Activated T-cell treated with anti-CD3 and anti-CD28 coated beads for 4 hours (primary cell): ENCODE results near the gene CTNND2.
"Not testable (repeated sequence)": the region's sequence is repeated elsewhere in the genome, so short reads cannot be mapped to it uniquely, and the experiment has no call there.

Experiments used
- DNase-seq: peaks from one replicate; pipeline ENCODE4 v3.0.0-alpha.2; 2020

Gene CTNND2

GRCh38 chr5:11869203-11869602 is 35.0 kb downstream of the CTNND2 start:
- DNase-seq, result no peak

GRCh38 chr5:11863911-11864310 is 40.3 kb downstream of the CTNND2 start:
- DNase-seq, result no peak

GRCh38 chr5:11857391-11857790 is 46.9 kb downstream of the CTNND2 start:
- no peak for DNase-seq

- DNase-seq, result no peak
Measured at GRCh38 chr5:11854936-11855335, 49.3 kb downstream of the CTNND2 start.

GRCh38 chr5:11853796-11854195 is 50.5 kb downstream of the CTNND2 start:
- DNase-seq, result no peak

DNA sequence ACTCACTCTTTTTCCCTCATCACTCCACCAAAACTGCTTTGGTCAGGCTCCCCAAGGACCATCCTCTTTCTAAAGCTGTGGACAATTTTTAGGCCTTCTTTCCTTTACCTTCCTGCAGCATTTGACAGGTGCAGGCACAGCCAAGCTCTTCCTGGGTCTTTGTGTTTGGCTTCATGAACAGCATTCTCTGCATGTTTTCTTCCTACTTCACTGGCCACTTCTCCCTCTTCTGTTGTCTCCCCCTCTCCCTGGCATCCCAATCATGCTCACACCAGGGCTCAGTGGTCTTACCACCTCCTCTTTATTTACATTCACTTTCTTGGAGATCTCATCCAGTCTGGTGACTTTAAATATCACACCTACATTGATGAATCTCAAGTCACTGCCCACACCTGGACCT is 51.1 kb downstream of the CTNND2 start:
- DNase-seq, result no peak

- no peak for DNase-seq
Measured at GRCh38 chr5:11852717-11853087, 51.5 kb downstream of the CTNND2 start.

DNA sequence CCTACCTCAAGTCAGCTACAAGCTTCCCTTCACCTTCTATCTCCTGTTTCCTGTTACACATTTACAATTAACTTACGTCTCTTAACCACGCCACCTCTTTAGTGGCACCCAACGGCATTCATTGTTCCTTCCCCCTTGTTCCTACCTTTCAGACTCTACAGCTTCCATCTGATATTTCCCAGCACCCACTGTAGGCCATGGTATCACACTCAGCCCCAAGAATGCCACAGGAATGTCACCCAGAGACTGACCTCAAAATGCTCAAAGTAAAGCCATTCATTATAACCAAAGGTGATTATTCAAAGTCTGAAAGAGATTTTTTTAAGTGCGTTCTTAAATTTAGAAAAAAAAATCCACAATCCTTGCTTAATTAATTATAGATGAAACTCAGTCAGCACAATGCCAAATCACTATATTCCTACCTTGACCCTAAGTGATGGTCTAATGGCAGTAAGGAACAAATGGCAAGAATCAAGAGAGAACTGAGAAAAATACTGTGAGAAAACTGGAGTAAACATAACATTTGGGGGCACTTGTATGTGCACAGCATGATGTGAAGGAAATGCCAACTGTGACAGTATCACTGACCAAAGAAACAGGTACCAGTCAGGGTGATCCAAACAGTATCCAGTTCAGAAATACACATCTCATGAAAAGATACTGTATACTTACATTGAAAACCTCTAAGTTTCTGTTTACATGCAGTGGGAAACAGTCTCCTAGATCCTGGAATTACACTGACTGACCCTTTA is 52.1 kb downstream of the CTNND2 start:
- no peak for DNase-seq

DNA sequence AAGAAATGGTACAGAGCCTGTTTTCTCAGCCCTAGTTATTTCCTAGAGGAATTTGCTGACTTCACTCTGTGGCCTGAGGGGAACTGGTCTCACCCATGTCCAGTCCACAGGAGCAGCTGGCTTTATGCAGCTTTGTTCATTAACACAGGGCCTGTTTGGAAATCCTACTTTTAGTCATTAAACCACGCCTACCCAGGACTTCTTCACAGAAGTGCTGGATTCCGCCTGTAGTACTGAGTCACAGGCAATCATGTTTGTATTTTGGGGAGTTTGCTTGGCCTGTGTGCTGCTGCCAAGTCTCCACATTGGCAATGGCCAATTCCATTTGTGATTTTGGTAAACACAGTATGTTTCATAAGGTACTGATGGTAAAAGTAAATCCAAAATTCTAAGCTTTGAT is 52.8 kb downstream of the CTNND2 start:
- no peak for DNase-seq

DNA sequence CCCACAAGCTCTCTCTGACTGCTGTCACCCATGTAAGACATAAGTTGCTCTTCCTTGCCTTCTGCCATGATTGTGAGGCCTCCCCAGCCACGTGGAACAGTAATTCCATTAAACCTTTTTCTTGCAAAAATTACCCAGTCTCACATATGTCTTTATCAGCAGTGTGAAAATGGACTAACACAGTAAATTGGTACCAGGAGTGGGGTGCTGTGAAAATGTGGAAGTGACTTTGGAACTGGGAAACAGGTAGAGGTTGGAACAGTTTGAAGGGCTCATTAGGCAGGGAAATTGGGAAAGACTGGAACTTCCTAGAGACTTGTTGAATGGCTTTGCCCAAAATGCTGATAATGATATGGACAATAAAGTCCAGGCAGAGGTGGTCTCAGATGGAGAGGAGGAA is 75.7 kb downstream of the CTNND2 start:
- not testable (repeated sequence) for DNase-seq

DNA sequence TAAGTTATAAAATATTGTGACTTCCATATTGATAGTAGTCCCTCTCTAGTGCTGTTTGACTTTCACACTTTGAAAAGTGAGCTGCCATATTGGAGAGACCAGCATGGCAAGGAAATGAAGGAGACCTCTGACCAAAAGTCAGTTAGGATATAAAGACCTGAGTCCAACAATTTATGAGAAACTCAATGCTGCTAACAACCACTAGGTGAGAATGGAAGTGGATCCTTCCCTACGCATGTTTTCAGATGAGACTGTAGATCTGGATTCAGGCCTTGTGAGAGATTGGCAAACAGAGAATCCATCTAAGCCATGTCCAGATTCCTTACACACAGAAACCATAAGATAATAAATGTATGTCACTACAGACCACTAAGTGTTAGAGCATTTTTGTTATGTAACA is 81.6 kb downstream of the CTNND2 start:
- no peak for DNase-seq

DNA sequence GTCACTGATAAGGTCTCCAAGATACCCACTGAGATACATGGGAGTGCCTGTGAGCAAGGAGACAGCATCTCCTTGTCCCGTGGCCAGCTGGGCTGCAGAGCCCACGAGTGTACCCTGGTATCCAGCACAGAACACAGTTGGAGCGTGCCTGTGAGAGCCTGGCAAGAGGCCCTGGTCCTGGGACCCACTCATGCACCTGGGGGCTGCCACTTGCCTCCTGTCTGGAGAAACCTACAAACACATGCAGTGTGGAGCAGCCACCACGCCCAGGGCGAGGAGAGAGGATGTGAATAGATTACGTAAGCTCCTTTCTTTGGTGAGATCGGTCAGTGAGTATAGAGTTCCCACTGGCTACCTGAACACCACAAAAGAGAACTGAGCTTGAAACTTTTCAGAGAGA is 88.3 kb downstream of the CTNND2 start:
- no peak for DNase-seq

GRCh38 chr5:11815481-11815880 is 88.8 kb downstream of the CTNND2 start:
- no peak for DNase-seq

GRCh38 chr5:11814373-11814772 is 89.9 kb downstream of the CTNND2 start:
- no peak for DNase-seq

- no peak for DNase-seq
Measured at GRCh38 chr5:11809407-11809806, 94.8 kb downstream of the CTNND2 start.

DNA sequence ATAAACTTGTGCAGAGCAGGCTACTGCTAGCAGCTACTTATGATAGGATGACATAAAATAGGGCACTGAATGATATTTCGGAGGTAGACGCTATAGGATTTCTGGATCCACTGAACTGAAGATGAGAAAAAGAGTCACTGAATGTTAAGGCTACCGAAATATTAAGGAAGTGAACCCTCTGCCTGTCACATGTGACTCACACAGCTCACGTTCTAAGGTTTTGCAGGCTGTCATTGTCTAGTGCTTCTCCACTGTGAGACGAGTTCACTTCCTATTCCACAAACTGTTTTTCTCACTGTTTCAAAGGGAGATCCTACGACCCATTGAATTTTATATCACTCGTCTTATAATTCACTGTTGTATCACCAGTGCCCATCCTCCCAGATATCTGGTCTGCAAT is 100.8 kb downstream of the CTNND2 start:
- no peak for DNase-seq

- no peak for DNase-seq
Measured at GRCh38 chr5:11801061-11801460, 103.2 kb downstream of the CTNND2 start.

DNA sequence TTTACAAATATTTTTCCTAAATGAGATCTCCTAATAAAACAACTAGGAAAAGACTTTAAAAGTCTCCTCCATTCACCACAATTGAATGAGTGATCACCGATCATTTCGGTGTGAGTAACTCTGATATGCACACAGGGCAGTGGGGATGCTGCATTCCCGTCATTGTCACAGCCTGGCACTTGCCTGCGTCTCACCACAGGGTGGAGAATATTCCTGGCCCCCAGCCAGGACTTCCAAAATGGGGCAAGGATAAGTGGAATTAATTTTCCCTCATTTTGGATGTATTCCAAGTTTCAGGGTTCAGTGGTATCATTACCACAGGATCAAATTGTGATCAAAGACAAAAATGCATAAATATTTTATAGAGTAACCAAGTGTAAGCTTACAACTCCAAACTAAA is 107.1 kb downstream of the CTNND2 start:
- DNase-seq, result no peak

- DNase-seq, result no peak
Measured at GRCh38 chr5:11793396-11793795, 110.8 kb downstream of the CTNND2 start.

- no peak for DNase-seq
Measured at GRCh38 chr5:11792621-11793020, 111.6 kb downstream of the CTNND2 start.

- DNase-seq, result no peak
Measured at GRCh38 chr5:11791792-11792191, 112.5 kb downstream of the CTNND2 start.

DNA sequence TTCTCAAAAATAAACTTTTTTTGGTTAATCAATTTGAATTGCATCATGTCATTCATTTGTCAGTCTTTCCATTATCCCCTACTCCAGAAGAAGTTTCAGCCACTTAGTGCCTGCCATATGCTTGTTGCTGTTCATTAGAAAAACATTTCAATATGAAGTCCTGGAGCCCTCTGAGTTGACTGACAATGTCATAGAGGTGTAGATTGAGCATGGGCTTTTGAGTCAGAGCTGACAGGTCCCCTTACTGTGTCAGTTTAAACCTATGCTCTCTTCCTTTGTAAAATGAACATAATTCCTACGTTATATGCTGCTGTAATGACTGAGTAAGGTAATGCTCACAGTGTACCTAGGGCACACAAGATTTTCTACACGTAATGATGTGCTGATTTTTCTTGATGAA is 114.0 kb downstream of the CTNND2 start:
- no peak for DNase-seq

DNA sequence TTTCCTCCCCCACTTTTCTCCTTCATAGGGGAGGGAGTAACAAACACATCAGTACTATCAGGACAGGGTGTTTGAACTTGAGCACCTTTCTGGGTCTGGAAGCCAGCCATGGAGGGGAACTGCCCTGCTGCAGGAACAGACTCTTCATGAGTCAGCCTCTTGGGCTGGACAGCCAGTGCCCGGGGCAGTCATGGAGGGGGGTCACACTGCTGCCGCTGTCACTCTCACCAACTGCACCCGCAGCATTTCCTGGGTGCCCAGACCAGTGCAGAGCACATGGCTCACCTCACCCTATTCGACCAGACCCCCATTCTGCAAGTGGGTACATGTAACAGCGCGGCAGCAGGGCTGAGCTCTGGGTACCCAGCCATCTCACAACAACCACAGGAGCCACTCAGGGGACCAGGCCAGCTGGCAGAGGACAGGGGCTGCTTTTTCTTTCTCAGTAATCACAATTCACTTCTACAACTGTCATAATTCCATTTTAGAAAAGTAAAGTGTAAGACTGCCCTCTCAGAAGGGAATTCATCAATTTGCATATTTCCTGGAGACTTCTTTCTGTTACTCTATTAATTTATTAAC is 118.4 kb downstream of the CTNND2 start:
- DNase-seq, result no peak

DNA sequence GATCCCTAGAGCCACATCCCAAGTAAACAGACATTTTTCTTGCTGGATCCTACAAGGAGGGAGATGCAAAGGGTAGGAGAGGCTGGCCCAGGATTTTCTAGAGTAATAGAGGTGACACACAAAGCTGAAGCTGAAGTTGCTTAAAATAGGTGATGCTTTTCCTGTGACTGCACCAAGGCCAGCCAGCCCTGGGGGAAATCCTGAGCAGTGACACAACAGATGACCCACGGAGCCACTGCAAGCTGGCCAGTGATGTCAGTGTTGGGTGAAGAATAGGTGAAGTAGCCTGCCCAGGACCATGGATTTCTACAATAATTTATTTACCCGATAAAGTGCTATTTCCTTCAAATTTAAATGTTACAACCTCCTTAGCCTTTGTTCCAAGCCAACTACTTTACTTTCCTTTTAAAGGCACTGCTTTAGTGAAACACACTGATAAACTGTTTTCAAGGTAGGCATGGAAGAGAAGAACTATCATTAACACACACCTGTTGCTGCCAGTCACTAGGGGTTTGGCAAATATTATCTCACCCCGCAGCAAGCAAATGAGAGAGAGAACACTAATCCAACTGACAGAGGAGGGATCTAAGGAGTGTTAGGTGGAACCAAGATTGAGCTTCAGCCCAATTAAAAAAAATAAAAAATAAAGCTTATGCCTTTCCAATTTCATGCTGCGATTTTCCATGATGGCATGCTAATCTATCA is 123.5 kb downstream of the CTNND2 start:
- no peak for DNase-seq
